Thyroid gland (tissue), 4 donors: ENCODE measurements around the gene ISG15.

ENCODE experiments used
- POLR2A ChIP-seq, 2 donors: fragments of 450-650 bp; IDR thresholded peaks; one replicate each; pipeline ENCODE4 v1.6.1; 2017; ENCODE audit warnings: antibody characterized with exemption in 2 of 2, mild to moderate bottlenecking in 2 of 2, moderate library complexity in 1 of 2
- TF ChIP-seq, protein P1 (sequence below), 6 experiments: fragments of 200-600 bp in 3 of 6; fragments of 450-650 bp in 3 of 6; sonication (generic) in 3 of 6; IDR thresholded peaks; one replicate each; pipeline ENCODE4 v1.5.1; 2016 to 2019; ENCODE audit warnings: antibody characterized with exemption in 6 of 6, mild to moderate bottlenecking in 2 of 6, inconsistent platforms in 1 of 6, moderate library complexity in 1 of 6

DNA sequence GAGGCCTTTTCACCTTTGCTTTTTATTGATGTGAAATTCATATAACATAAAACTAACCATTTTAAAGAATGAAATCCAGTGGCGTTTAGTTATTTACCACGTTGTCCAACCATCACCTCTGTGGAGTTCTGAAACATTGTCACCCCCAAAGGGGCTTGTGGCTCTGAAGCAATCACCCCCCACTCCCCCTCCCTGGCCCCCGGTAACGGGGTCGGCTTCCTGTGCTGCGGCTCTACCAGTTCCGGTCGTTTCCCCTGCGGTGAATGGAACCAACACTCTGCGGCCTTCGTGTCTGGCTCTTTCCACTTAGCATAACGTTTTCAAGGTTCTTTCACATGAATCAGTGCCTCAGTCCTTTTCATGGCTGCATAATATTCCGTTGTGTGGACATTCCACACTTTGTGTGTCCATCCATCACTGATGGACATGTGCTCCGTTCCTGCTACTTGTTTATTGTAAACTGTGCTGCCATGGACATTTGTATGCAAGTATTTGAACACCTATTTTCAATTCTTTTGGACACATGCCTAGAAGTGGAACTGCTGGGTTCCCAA is 1.8 kb upstream of the ISG15 start:
- TF ChIP-seq, protein P1, sequence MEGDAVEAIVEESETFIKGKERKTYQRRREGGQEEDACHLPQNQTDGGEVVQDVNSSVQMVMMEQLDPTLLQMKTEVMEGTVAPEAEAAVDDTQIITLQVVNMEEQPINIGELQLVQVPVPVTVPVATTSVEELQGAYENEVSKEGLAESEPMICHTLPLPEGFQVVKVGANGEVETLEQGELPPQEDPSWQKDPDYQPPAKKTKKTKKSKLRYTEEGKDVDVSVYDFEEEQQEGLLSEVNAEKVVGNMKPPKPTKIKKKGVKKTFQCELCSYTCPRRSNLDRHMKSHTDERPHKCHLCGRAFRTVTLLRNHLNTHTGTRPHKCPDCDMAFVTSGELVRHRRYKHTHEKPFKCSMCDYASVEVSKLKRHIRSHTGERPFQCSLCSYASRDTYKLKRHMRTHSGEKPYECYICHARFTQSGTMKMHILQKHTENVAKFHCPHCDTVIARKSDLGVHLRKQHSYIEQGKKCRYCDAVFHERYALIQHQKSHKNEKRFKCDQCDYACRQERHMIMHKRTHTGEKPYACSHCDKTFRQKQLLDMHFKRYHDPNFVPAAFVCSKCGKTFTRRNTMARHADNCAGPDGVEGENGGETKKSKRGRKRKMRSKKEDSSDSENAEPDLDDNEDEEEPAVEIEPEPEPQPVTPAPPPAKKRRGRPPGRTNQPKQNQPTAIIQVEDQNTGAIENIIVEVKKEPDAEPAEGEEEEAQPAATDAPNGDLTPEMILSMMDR (IDR thresholded peaks at IDR 0.05) = no peak
- TF ChIP-seq POLR2A (IDR thresholded peaks at IDR 0.05) = no peak
